HG03575 (cell line): ENCODE measurements around the gene KCNMB2.
"Not testable (repeated sequence)": the region's sequence is repeated elsewhere in the genome, so short reads cannot be mapped to it uniquely, and the experiment has no call there.

ENCODE experiments used
- ATAC-seq: cut with Tn5 transposase; IDR thresholded peaks from one replicate; pipeline ENCODE4 v1.9.1; 2021; ENCODE audit not compliant: unreplicated experiment, insufficient number of reproducible peaks, low FRiP score; ENCODE audit errors: extremely low read depth

Gene KCNMB2

GRCh38 chr3:178826435-178827123 is 290.3 kb downstream of the KCNMB2 start:
- ATAC-seq: no peak

- ATAC-seq: no peak
Observed at GRCh38 chr3:178827285-178827856, 291.1 kb downstream of the KCNMB2 start.

GRCh38 chr3:178833695-178834094 is 297.5 kb downstream of the KCNMB2 start:
- no peak for ATAC-seq

GRCh38 chr3:178835033-178835432 is 298.8 kb downstream of the KCNMB2 start:
- ATAC-seq: no peak

GRCh38 chr3:178837512-178837911 is 301.3 kb downstream of the KCNMB2 start:
- ATAC-seq: no peak

GRCh38 chr3:178840586-178840985 is 304.4 kb downstream of the KCNMB2 start:
- ATAC-seq: no peak

- ATAC-seq: no peak
Observed at GRCh38 chr3:178841011-178841410, 304.8 kb downstream of the KCNMB2 start.

- ATAC-seq: no peak
Observed at GRCh38 chr3:178844916-178845315, 308.7 kb downstream of the KCNMB2 start.

GRCh38 chr3:178845420-178846118 is 309.3 kb downstream of the KCNMB2 start:
- no peak for ATAC-seq

GRCh38 chr3:178847190-178847589 is 311.0 kb downstream of the KCNMB2 start:
- no peak for ATAC-seq

GRCh38 chr3:178849199-178849910 is 313.1 kb downstream of the KCNMB2 start:
- no peak for ATAC-seq

GRCh38 chr3:178850450-178851190 is 314.4 kb downstream of the KCNMB2 start:
- no peak for ATAC-seq

- no peak for ATAC-seq
Observed at GRCh38 chr3:178851564-178851963, 315.3 kb downstream of the KCNMB2 start.

- ATAC-seq: no peak
Observed at GRCh38 chr3:178856804-178857203, 320.6 kb downstream of the KCNMB2 start.

- no peak for ATAC-seq
Observed at GRCh38 chr3:178859386-178859785, 323.1 kb downstream of the KCNMB2 start.

- not testable (repeated sequence) for ATAC-seq
Observed at GRCh38 chr3:178859900-178860436, 323.7 kb downstream of the KCNMB2 start.

- no peak for ATAC-seq
Observed at GRCh38 chr3:178868681-178869080, 332.4 kb downstream of the KCNMB2 start.

- ATAC-seq: no peak
Observed at GRCh38 chr3:178870085-178870484, 333.8 kb downstream of the KCNMB2 start.

- no peak for ATAC-seq
Observed at GRCh38 chr3:178875157-178875556, 338.9 kb downstream of the KCNMB2 start.
